MM.1S (cell line): ENCODE data around the gene FUZ.

ENCODE experiments used
- CTCF ChIP-seq: fragments of 300-600 bp; sonication (generic); IDR thresholded peaks from 2 replicates; pipeline ENCODE4 v1.5.1; 2016; ENCODE audit warnings: antibody characterized with exemption, low read length, mixed read lengths
- EZH2phosphoT487 ChIP-seq: fragments of 300-600 bp; sonication (generic); IDR thresholded peaks from 2 replicates; pipeline ENCODE4 v1.6.1; 2018; ENCODE audit warnings: antibody characterized with exemption, low read length

- TF ChIP-seq EZH2phosphoT487: no peak
- no peak for TF ChIP-seq CTCF
Measured at GRCh38 chr19:49840321-49840720, 27.2 kb upstream of the FUZ start.
